Measurements from ENCODE around the gene SCN10A.

Gene SCN10A

DNA sequence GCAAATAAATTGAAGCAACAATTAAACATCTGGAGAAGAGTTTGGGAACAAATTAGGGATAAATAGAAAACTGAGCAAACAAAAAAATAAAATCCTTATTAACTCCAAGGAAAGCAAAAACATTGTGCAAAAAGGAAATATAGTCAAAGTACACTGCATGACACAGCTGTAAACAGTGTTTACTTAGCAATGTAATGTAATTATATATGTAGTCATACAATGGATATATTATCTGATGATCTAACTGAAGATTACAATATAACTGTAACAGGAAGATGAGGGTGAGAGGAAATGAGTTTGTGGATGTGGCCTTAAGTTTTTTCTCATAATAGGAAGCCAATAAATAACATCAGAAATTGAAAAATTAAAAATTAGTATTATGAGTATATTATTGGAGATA is 42.5 kb downstream of the SCN10A start:
- Histone ChIP-seq H3K56ac (ENCODE audit: low read length) (no peak overlapping the region), H3K4ac (ENCODE audit: low read depth, low read length) (no peak overlapping the region), H3K9ac (ENCODE audit: low read length) (no peak overlapping the region), H3K23ac (ENCODE audit: low read length) (no peak overlapping the region), H2BK120ac (ENCODE audit: low read depth, low read length) (no peak overlapping the region), H4K5ac (ENCODE audit: low read length) (no peak overlapping the region), H3K4me3 (ENCODE audit: low read length) (no peak overlapping the region), H3K36me3 (ENCODE audit: control insufficient read depth, insufficient read depth, low read length) (no peaks in the 10 kb centered on the region), H3K79me2 (ENCODE audit: control insufficient read depth, insufficient read depth, low read length) (no peaks in the 10 kb centered on the region), H2BK15ac (replicated peaks; ENCODE audit: low read depth) (no peak overlapping the region), H3K27me3 (ENCODE audit: insufficient read depth, low read length, poor library complexity) (no peaks in the 10 kb centered on the region), H3K4me2 (ENCODE audit: low read length) (no peak overlapping the region), H2AK5ac (ENCODE audit: low read length) (no peak overlapping the region), H3K18ac (ENCODE audit: low read length) (no peak overlapping the region), H3K27ac (ENCODE audit: low read depth, low read length) (no peak overlapping the region), H2BK5ac (ENCODE audit: low read length) (no peak overlapping the region), H3K4me1 (ENCODE audit: control insufficient read depth, low read depth, low read length) (no peaks in the 10 kb centered on the region), H3K79me1 (ENCODE audit: low read length) (no peaks in the 10 kb centered on the region), H4K8ac (ENCODE audit: low read depth, low read length) (no peak overlapping the region)
- no peak for DNase-seq

GRCh38 chr3:38763569-38763968 is 52.4 kb downstream of the SCN10A start:
- H3K56ac ChIP-seq (ENCODE audit: low read length): no peak overlapping the region
- H3K23ac ChIP-seq (ENCODE audit: low read length): no peak overlapping the region
- no peaks in the 10 kb centered on the region for H3K79me1 ChIP-seq (ENCODE audit: low read length)
- no peak overlapping the region for H3K27ac ChIP-seq (ENCODE audit: low read depth, low read length)
- H2AK5ac ChIP-seq (ENCODE audit: low read length): no peak overlapping the region
- no peak for DNase-seq
- no peak overlapping the region for H3K18ac ChIP-seq (ENCODE audit: low read length)
- no CpG with 5 or more reads among the region's 3 CpGs for WGBS (ENCODE audit: extremely low coverage, insufficient coverage, low lambda C conversion rate)
- no peaks in the 10 kb centered on the region for H3K36me3 ChIP-seq (ENCODE audit: control insufficient read depth, insufficient read depth, low read length)
- H3K4me3 ChIP-seq (ENCODE audit: low read length): no peak overlapping the region
- H3K4me2 ChIP-seq (ENCODE audit: low read length): no peak overlapping the region
- no peak overlapping the region for H2BK15ac ChIP-seq (replicated peaks; ENCODE audit: low read depth)
- H4K8ac ChIP-seq (ENCODE audit: low read depth, low read length): no peak overlapping the region
- no peaks in the 10 kb centered on the region for H3K79me2 ChIP-seq (ENCODE audit: control insufficient read depth, insufficient read depth, low read length)
- no peak overlapping the region for H2BK120ac ChIP-seq (ENCODE audit: low read depth, low read length)
- no peaks in the 10 kb centered on the region for H3K27me3 ChIP-seq (ENCODE audit: insufficient read depth, low read length, poor library complexity)
- H3K9ac ChIP-seq (ENCODE audit: low read length): no peak overlapping the region
- no peak overlapping the region for H3K4ac ChIP-seq (ENCODE audit: low read depth, low read length)
- no peaks in the 10 kb centered on the region for H3K4me1 ChIP-seq (ENCODE audit: control insufficient read depth, low read depth, low read length)
- no peak overlapping the region for H2BK5ac ChIP-seq (ENCODE audit: low read length)
- H4K5ac ChIP-seq (ENCODE audit: low read length): no peak overlapping the region

DNA sequence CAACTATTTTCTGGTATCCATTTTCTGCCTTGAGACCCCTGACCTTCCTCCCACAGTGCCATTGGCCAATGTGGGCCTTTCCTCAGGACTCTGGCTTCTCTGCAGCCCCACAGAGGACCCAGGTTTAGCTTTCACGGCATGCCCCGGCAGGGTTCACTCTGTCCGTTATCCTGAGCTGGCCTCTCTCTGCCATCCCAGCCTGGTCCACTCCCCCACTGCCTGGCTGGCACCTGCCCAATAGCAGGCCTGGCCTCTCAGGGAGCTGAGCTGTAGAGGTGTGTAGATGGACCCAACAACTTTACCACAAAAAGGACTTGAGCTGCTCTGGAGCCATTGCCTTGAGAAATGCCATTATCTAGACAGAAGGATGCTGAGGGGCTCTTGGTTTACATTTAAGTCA is 57.5 kb downstream of the SCN10A start:
- no peak for DNase-seq
- Histone ChIP-seq H2BK120ac (ENCODE audit: low read depth, low read length) (no peak overlapping the region), H3K79me2 (ENCODE audit: control insufficient read depth, insufficient read depth, low read length) (no peaks in the 10 kb centered on the region), H4K8ac (ENCODE audit: low read depth, low read length) (no peak overlapping the region), H3K56ac (ENCODE audit: low read length) (no peak overlapping the region), H3K27me3 (ENCODE audit: insufficient read depth, low read length, poor library complexity) (no peaks in the 10 kb centered on the region), H2AK5ac (ENCODE audit: low read length) (no peak overlapping the region), H3K27ac (ENCODE audit: low read depth, low read length) (no peak overlapping the region), H2BK15ac (replicated peaks; ENCODE audit: low read depth) (no peak overlapping the region), H3K9ac (ENCODE audit: low read length) (no peak overlapping the region), H3K4me2 (ENCODE audit: low read length) (no peak overlapping the region), H3K18ac (ENCODE audit: low read length) (no peak overlapping the region), H4K5ac (ENCODE audit: low read length) (no peak overlapping the region), H2BK5ac (ENCODE audit: low read length) (no peak overlapping the region), H3K4me3 (ENCODE audit: low read length) (no peak overlapping the region), H3K23ac (ENCODE audit: low read length) (no peak overlapping the region), H3K4ac (ENCODE audit: low read depth, low read length) (no peak overlapping the region), H3K36me3 (ENCODE audit: control insufficient read depth, insufficient read depth, low read length) (no peaks in the 10 kb centered on the region), H3K79me1 (ENCODE audit: low read length) (no peaks in the 10 kb centered on the region), H3K4me1 (ENCODE audit: control insufficient read depth, low read depth, low read length) (no peaks in the 10 kb centered on the region)
- no CpG with 5 or more reads among the region's 3 CpGs for WGBS (ENCODE audit: extremely low coverage, insufficient coverage, low lambda C conversion rate)

GRCh38 chr3:38757721-38758120 is 58.3 kb downstream of the SCN10A start:
- Histone ChIP-seq H3K79me1 (ENCODE audit: low read length) (no peaks in the 10 kb centered on the region), H3K79me2 (ENCODE audit: control insufficient read depth, insufficient read depth, low read length) (no peaks in the 10 kb centered on the region), H3K9ac (ENCODE audit: low read length) (no peak overlapping the region), H3K36me3 (ENCODE audit: control insufficient read depth, insufficient read depth, low read length) (no peaks in the 10 kb centered on the region), H2AK5ac (ENCODE audit: low read length) (no peak overlapping the region), H4K5ac (ENCODE audit: low read length) (no peak overlapping the region), H2BK120ac (ENCODE audit: low read depth, low read length) (no peak overlapping the region), H3K18ac (ENCODE audit: low read length) (no peak overlapping the region), H3K27me3 (ENCODE audit: insufficient read depth, low read length, poor library complexity) (no peaks in the 10 kb centered on the region), H3K4me1 (ENCODE audit: control insufficient read depth, low read depth, low read length) (no peaks in the 10 kb centered on the region), H3K4me3 (ENCODE audit: low read length) (no peak overlapping the region), H2BK15ac (replicated peaks; ENCODE audit: low read depth) (no peak overlapping the region), H4K8ac (ENCODE audit: low read depth, low read length) (no peak overlapping the region), H3K56ac (ENCODE audit: low read length) (no peak overlapping the region), H3K4ac (ENCODE audit: low read depth, low read length) (no peak overlapping the region), H3K27ac (ENCODE audit: low read depth, low read length) (no peak overlapping the region), H3K4me2 (ENCODE audit: low read length) (no peak overlapping the region), H2BK5ac (ENCODE audit: low read length) (no peak overlapping the region), H3K23ac (ENCODE audit: low read length) (no peak overlapping the region)
- no peak for DNase-seq
- no CpG with 5 or more reads among the region's 4 CpGs for WGBS (ENCODE audit: extremely low coverage, insufficient coverage, low lambda C conversion rate)

GRCh38 chr3:38756892-38757291 is 59.1 kb downstream of the SCN10A start:
- Histone ChIP-seq H3K4ac (ENCODE audit: low read depth, low read length) (no peak overlapping the region), H3K4me3 (ENCODE audit: low read length) (no peak overlapping the region), H3K18ac (ENCODE audit: low read length) (no peak overlapping the region), H3K27ac (ENCODE audit: low read depth, low read length) (no peak overlapping the region), H2BK5ac (ENCODE audit: low read length) (no peak overlapping the region), H3K4me1 (ENCODE audit: control insufficient read depth, low read depth, low read length) (no peaks in the 10 kb centered on the region), H3K79me1 (ENCODE audit: low read length) (no peaks in the 10 kb centered on the region), H3K9ac (ENCODE audit: low read length) (no peak overlapping the region), H4K8ac (ENCODE audit: low read depth, low read length) (no peak overlapping the region), H3K56ac (ENCODE audit: low read length) (no peak overlapping the region), H2BK120ac (ENCODE audit: low read depth, low read length) (no peak overlapping the region), H4K5ac (ENCODE audit: low read length) (no peak overlapping the region), H2BK15ac (replicated peaks; ENCODE audit: low read depth) (no peak overlapping the region), H3K23ac (ENCODE audit: low read length) (no peak overlapping the region), H2AK5ac (ENCODE audit: low read length) (no peak overlapping the region), H3K36me3 (ENCODE audit: control insufficient read depth, insufficient read depth, low read length) (no peaks in the 10 kb centered on the region), H3K27me3 (ENCODE audit: insufficient read depth, low read length, poor library complexity) (no peaks in the 10 kb centered on the region), H3K79me2 (ENCODE audit: control insufficient read depth, insufficient read depth, low read length) (no peaks in the 10 kb centered on the region), H3K4me2 (ENCODE audit: low read length) (no peak overlapping the region)
- WGBS (ENCODE audit: extremely low coverage, insufficient coverage, low lambda C conversion rate): no CpG with 5 or more reads among the region's 5 CpGs
- DNase-seq: no peak

GRCh38 chr3:38755130-38755529 is 60.9 kb downstream of the SCN10A start:
- WGBS (ENCODE audit: extremely low coverage, insufficient coverage, low lambda C conversion rate): no CpG with 5 or more reads among the region's 5 CpGs
- Histone ChIP-seq H2BK15ac (replicated peaks; ENCODE audit: low read depth) (no peak overlapping the region), H3K56ac (ENCODE audit: low read length) (no peak overlapping the region), H4K5ac (ENCODE audit: low read length) (no peak overlapping the region), H3K27me3 (ENCODE audit: insufficient read depth, low read length, poor library complexity) (no peaks in the 10 kb centered on the region), H3K4me1 (ENCODE audit: control insufficient read depth, low read depth, low read length) (no peaks in the 10 kb centered on the region), H3K23ac (ENCODE audit: low read length) (no peak overlapping the region), H3K79me1 (ENCODE audit: low read length) (no peaks in the 10 kb centered on the region), H3K18ac (ENCODE audit: low read length) (no peak overlapping the region), H2AK5ac (ENCODE audit: low read length) (no peak overlapping the region), H3K4me2 (ENCODE audit: low read length) (no peak overlapping the region), H2BK120ac (ENCODE audit: low read depth, low read length) (no peak overlapping the region), H2BK5ac (ENCODE audit: low read length) (no peak overlapping the region), H3K27ac (ENCODE audit: low read depth, low read length) (no peak overlapping the region), H3K4me3 (ENCODE audit: low read length) (no peak overlapping the region), H3K9ac (ENCODE audit: low read length) (no peak overlapping the region), H3K79me2 (ENCODE audit: control insufficient read depth, insufficient read depth, low read length) (no peaks in the 10 kb centered on the region), H4K8ac (ENCODE audit: low read depth, low read length) (no peak overlapping the region), H3K36me3 (ENCODE audit: control insufficient read depth, insufficient read depth, low read length) (no peaks in the 10 kb centered on the region), H3K4ac (ENCODE audit: low read depth, low read length) (no peak overlapping the region)
- peak; percentile 28 for DNase-seq
